Colonic mucosa (tissue), 4 donors: ENCODE measurements around the gene PRKCH. TPM values are rescaled to one million over a fixed set of nuclear protein-coding genes. Genes with fewer than 3 reads are reported as not detected.

Source experiments
- DNase-seq: peaks from one replicate; pipeline ENCODE4 v3.0.0-alpha.2; 2020
- H3K27ac ChIP-seq: fragments of 200-600 bp; one replicate; pipeline ENCODE4 v1.8.0; 2021
- H3K27me3 ChIP-seq: fragments of 200-600 bp; one replicate; pipeline ENCODE4 v1.8.0; 2021
- H3K36me3 ChIP-seq: fragments of 200-600 bp; one replicate; pipeline ENCODE4 v1.8.0; 2021
- H3K4me1 ChIP-seq: fragments of 200-600 bp; one replicate; pipeline ENCODE4 v1.8.0; 2021; ENCODE audit warnings: mild to moderate bottlenecking
- H3K4me3 ChIP-seq: fragments of 200-600 bp; one replicate; pipeline ENCODE4 v1.8.0; 2021
- H3K9ac ChIP-seq, 2 donors: one replicate each; pipeline ENCODE4 v1.7.0; 2013; ENCODE audit warnings: control low read depth in 2 of 2, low read depth in 2 of 2, low read length in 2 of 2
- H3K9me3 ChIP-seq: fragments of 200-600 bp; one replicate; pipeline ENCODE4 v1.8.0; 2021
- CTCF ChIP-seq: fragments of 200-600 bp; IDR thresholded peaks from one replicate; pipeline ENCODE4 v1.8.0; 2022; ENCODE audit warnings: antibody characterized with exemption, mild to moderate bottlenecking
- intact Hi-C: fragments of 100-400 bp; cut with DNase I; formaldehyde crosslinking; loops from one replicate; pipeline ENCODE4 v1.14.1; 2022
- total RNA-seq, 2 donors: library from RNA; stranded (reverse); fragmentation: NEBNext Ultra II Directional in 1 of 2; extraction: Animal tissue kit (Norgen Biotek cat#: 25700) in 1 of 2; gene quantifications; one replicate each; pipeline ENCODE4 v1.2.1, GENCODE V29; 2021
- donor health status: healthy.
- donor health status: DM: no; HTN: no; CAD: no.
- donor health status: DM: no; HTN: no; CAD: no.

Gene PRKCH
- total RNA-seq, 2 donors from 2014 or later, result 11.4 to 11.5 TPM

- intact Hi-C loops, result loop anchor here (10.0 kb wide), 1 partner anchor 1554 kb away; no protein-coding TSS in a partner anchor
- H3K4me1 ChIP-seq, result no peaks in the 10 kb centered on the region
- TF ChIP-seq CTCF, result no peak
- no peak for DNase-seq
- no peak overlapping the region for H3K27ac ChIP-seq
- H3K9me3 ChIP-seq, result no peaks in the 10 kb centered on the region
- H3K36me3 ChIP-seq, result no peaks in the 10 kb centered on the region
- H3K9ac ChIP-seq, result no peak overlapping the region
- H3K4me3 ChIP-seq, result no peak overlapping the region
- no peaks in the 10 kb centered on the region for H3K27me3 ChIP-seq
Observed at GRCh38 chr14:61420326-61420725, 98.9 kb downstream of the PRKCH start.

- Histone ChIP-seq H3K9me3 (no peaks in the 10 kb centered on the region), H3K36me3 (no peaks in the 10 kb centered on the region), H3K4me1 (no peaks in the 10 kb centered on the region), H3K27ac (no peak overlapping the region), H3K27me3 (no peaks in the 10 kb centered on the region), H3K9ac (no peak overlapping the region), H3K4me3 (no peak overlapping the region)
- TF ChIP-seq CTCF, result no peak
- DNase-seq, result no peak
- intact Hi-C loops, result loop anchor here (10.0 kb wide), 1 partner anchor 1553 kb away; no protein-coding TSS in a partner anchor
Observed at GRCh38 chr14:61421212-61421923, 100.0 kb downstream of the PRKCH start.

GRCh38 chr14:61426048-61426447, 104.7 kb downstream of the PRKCH start:
- H3K36me3 ChIP-seq, result no peaks in the 10 kb centered on the region
- no peak for DNase-seq
- H3K4me1 ChIP-seq, result no peaks in the 10 kb centered on the region
- TF ChIP-seq CTCF, result no peak
- no peak overlapping the region for H3K9ac ChIP-seq
- no peak overlapping the region for H3K4me3 ChIP-seq
- H3K27ac ChIP-seq, result no peak overlapping the region
- intact Hi-C loops, result loop anchor here (10.0 kb wide), 1 partner anchor 1549 kb away; no protein-coding TSS in a partner anchor
- no peaks in the 10 kb centered on the region for H3K9me3 ChIP-seq
- H3K27me3 ChIP-seq, result no peaks in the 10 kb centered on the region

- Histone ChIP-seq H3K9me3 (no peaks in the 10 kb centered on the region), H3K36me3 (no peaks in the 10 kb centered on the region), H3K4me3 (no peak overlapping the region), H3K4me1 (no peaks in the 10 kb centered on the region), H3K27ac (no peak overlapping the region), H3K9ac (no peak overlapping the region), H3K27me3 (no peaks in the 10 kb centered on the region)
- intact Hi-C loops, result loop anchor here (10.0 kb wide), 1 partner anchor 1547 kb away; no protein-coding TSS in a partner anchor
- no peak for DNase-seq
- no peak for TF ChIP-seq CTCF
Observed at GRCh38 chr14:61428261-61428660, 106.9 kb downstream of the PRKCH start.

- intact Hi-C loops, result loop anchor here (10.0 kb wide), 1 partner anchor 1545 kb away; no protein-coding TSS in a partner anchor
- H3K9ac ChIP-seq, result no peak overlapping the region
- TF ChIP-seq CTCF, result no peak
- no peaks in the 10 kb centered on the region for H3K4me1 ChIP-seq
- H3K4me3 ChIP-seq, result no peak overlapping the region
- no peak overlapping the region for H3K27ac ChIP-seq
- no peaks in the 10 kb centered on the region for H3K9me3 ChIP-seq
- no peak for DNase-seq
- H3K36me3 ChIP-seq, result no peaks in the 10 kb centered on the region
- no peaks in the 10 kb centered on the region for H3K27me3 ChIP-seq
Observed at GRCh38 chr14:61429316-61429715, 107.9 kb downstream of the PRKCH start.
